K562 (cell line): Measurements from ENCODE around the gene ITPR3. TPM values are rescaled to one million over a fixed set of nuclear protein-coding genes. Genes with fewer than 3 reads are reported as not detected.

ENCODE experiments used
- ATAC-seq: fragments of 200-7000 bp; cut with Tn5 transposase; 3 replicates; pipeline ENCODE4 v1.9.1; 2020; ENCODE audit warnings: moderate library complexity
- BruUV-seq: library from RNA; stranded (reverse); fragments of 400-500 nt; replicated peaks from 2 replicates; lab custom pipeline; 2021; lab: Mats Ljungman, UMichigan
- CTCF ChIA-PET: fragments of 300-600 bp; formaldehyde crosslinking; extraction: SDS; loops from one replicate; lab custom pipeline; 2021; ENCODE audit warnings: low intra/inter-chr PET ratio; lab: Yijun Ruan, JAX
- POLR2A ChIA-PET: fragments of 300-600, 350-650 bp; sonication (Branson Sonifier 250); formaldehyde crosslinking; extraction: SDS; loops from one replicate; lab custom pipeline; 2021; ENCODE audit warnings: antibody characterized with exemption, inconsistent platforms; lab: Yijun Ruan, JAX
- DNase-seq, 4 experiments: peaks; one replicate each; pipeline versions ENCODE4 v3.0.0 to v3.0.0-alpha.2; 2011 to 2018; ENCODE audit warnings: low spot score in 3 of 4, mixed read lengths in 3 of 4; ENCODE audit errors: extremely low read depth in 1 of 4
- FAIRE-seq: peaks from 2 replicates; lab custom pipeline; 2011; peaks lifted over from hg19 to GRCh38; lab: Jason Lieb, UNC
- H2AFZ ChIP-seq: 2 replicates; pipeline ENCODE4 v1.6.0; 2011; ENCODE audit warnings: low read depth, low read length, control low read depth, inconsistent platforms
- H3K27ac ChIP-seq: fragments of 200-600 bp; 3 replicates; pipeline ENCODE4 v1.8.0; 2011; ENCODE audit warnings: low read depth, mild to moderate bottlenecking, control low read depth, inconsistent platforms, low read length, moderate library complexity, mixed read lengths; ENCODE audit errors: extremely low read depth
- H3K27me3 ChIP-seq, 2 experiments: fragments of 300-600 bp in 1 of 2; 2 replicates in 1 of 2; 3 replicates in 1 of 2; pipeline versions ENCODE4 v1.6.0 to v1.8.0; 2011; ENCODE audit warnings: inconsistent platforms in 2 of 2, low read length in 2 of 2, mild to moderate bottlenecking in 1 of 2, mixed read lengths in 1 of 2, moderate library complexity in 1 of 2; ENCODE audit not compliant: control insufficient read depth in 2 of 2, insufficient read depth in 2 of 2
- H3K36me3 ChIP-seq: fragments of 300-600 bp; 3 replicates; pipeline ENCODE4 v1.8.0; 2011; ENCODE audit warnings: mild to moderate bottlenecking, low read length, inconsistent platforms; ENCODE audit not compliant: control insufficient read depth, insufficient read depth
- H3K4me1 ChIP-seq, 2 experiments: fragments of 200-600 bp in 1 of 2; replicated peaks in 1 of 2; 2 replicates in 1 of 2; 3 replicates in 1 of 2; pipeline versions ENCODE4 v1.5.1 to v1.8.0; 2011; ENCODE audit warnings: inconsistent platforms in 2 of 2, low read length in 2 of 2, mild to moderate bottlenecking in 1 of 2, mixed read lengths in 1 of 2, moderate library complexity in 1 of 2; ENCODE audit not compliant: control insufficient read depth in 2 of 2, insufficient read depth in 2 of 2
- H3K4me2 ChIP-seq: 2 replicates; pipeline ENCODE4 v1.6.1; 2011; ENCODE audit warnings: low read length, control low read depth, inconsistent platforms, mixed read lengths; ENCODE audit not compliant: insufficient read depth
- H3K4me3 ChIP-seq: fragments of 200-600 bp; sonication (generic), shearing (Covaris generic); 2 replicates; pipeline ENCODE4 v1.5.1; 2016; ENCODE audit warnings: control low read depth, inconsistent platforms
- H3K79me2 ChIP-seq: fragments of 200-600 bp; 3 replicates; pipeline ENCODE4 v1.8.0; 2011; ENCODE audit warnings: low read length, inconsistent platforms; ENCODE audit not compliant: control insufficient read depth, insufficient read depth
- H3K9ac ChIP-seq, 2 experiments: 2 replicates each; pipeline versions ENCODE4 v1.6.0 to v1.6.1; 2011; ENCODE audit warnings: low read depth in 2 of 2, low read length in 2 of 2, control low read depth in 1 of 2, inconsistent platforms in 1 of 2, mild to moderate bottlenecking in 1 of 2, mixed read lengths in 1 of 2; ENCODE audit not compliant: insufficient read depth in 1 of 2
- H3K9me1 ChIP-seq: one replicate; pipeline ENCODE4 v1.6.0; 2011; ENCODE audit warnings: inconsistent platforms, mild to moderate bottlenecking, low read length, moderate library complexity; ENCODE audit not compliant: control insufficient read depth, insufficient read depth
- H3K9me3 ChIP-seq: replicated peaks from 2 replicates; pipeline ENCODE4 v1.5.1; 2011; ENCODE audit warnings: low read depth, low read length, inconsistent platforms; ENCODE audit not compliant: control insufficient read depth, insufficient read depth
- H4K20me1 ChIP-seq: replicated peaks from 2 replicates; pipeline ENCODE4 v1.6.1; 2011; ENCODE audit warnings: low read length, inconsistent platforms, mixed read lengths; ENCODE audit not compliant: control insufficient read depth, insufficient read depth
- ESRRA ChIP-seq: fragments of 450-650 bp; IDR thresholded peaks from 2 replicates; pipeline ENCODE4 v1.6.1; 2014; ENCODE audit warnings: low read depth, mild to moderate bottlenecking, moderate library complexity, borderline replicate concordance
- FOXP4 ChIP-seq: sonication (generic); formaldehyde crosslinking; IDR thresholded peaks from 2 replicates; pipeline ENCODE4 v1.8.0; 2022; ENCODE audit warnings: mild to moderate bottlenecking, missing genetic modification reagents, borderline replicate concordance
- HNRNPLL ChIP-seq: fragments of 200-400 bp; formaldehyde crosslinking; IDR thresholded peaks from 2 replicates; pipeline ENCODE4 v1.6.1; 2017; ENCODE audit warnings: low read length, low read depth, mild to moderate bottlenecking; ENCODE audit not compliant: poor library complexity, severe bottlenecking
- MAFF ChIP-seq: IDR thresholded peaks from 2 replicates; pipeline ENCODE4 v1.6.1; 2012; ENCODE audit warnings: low read length, improper control_type of control experiment
- MLX ChIP-seq, 2 experiments: fragments of 450-650 bp in 1 of 2; sonication (generic) in 1 of 2; formaldehyde crosslinking; conservative IDR thresholded peaks; 2 replicates each; pipeline versions ENCODE4 v1.4.0 to v1.8.1; 2020 to 2022; ENCODE audit warnings: mild to moderate bottlenecking in 1 of 2, missing genetic modification reagents in 1 of 2
- TAF9B ChIP-seq: fragments of 450-650 bp; IDR thresholded peaks from 2 replicates; pipeline ENCODE4 v1.6.1; 2018; ENCODE audit warnings: mild to moderate bottlenecking; ENCODE audit not compliant: partially characterized antibody
- ZNF436 ChIP-seq: fragments of 250-450, 450-650 bp; sonication (Bioruptor Pico); formaldehyde crosslinking; IDR thresholded peaks from 2 replicates; pipeline ENCODE4 v1.7.0; 2020; ENCODE audit warnings: mild to moderate bottlenecking
- ZNF507 ChIP-seq: conservative IDR thresholded peaks from 2 replicates; pipeline ENCODE4 v1.6.1; 2017; ENCODE audit warnings: missing genetic modification characterization, missing compliant biosample characterization
- WGBS: fragments of 100-300 bp; shearing (Covaris generic); methylation state at CpG from one replicate; pipeline ENCODE4 v1.1.6; 2016; ENCODE audit warnings: low coverage, mixed read lengths; ENCODE audit not compliant: insufficient coverage; ENCODE audit errors: missing lambda C conversion rate; 5-methylcytosine and 5-hydroxymethylcytosine counted together
- in situ Hi-C: fragments of 300-500 bp; cut with MboI; formaldehyde crosslinking; loops from 4 replicates; pipeline ENCODE4 v1.15.0; 2018; ENCODE audit warnings: inconsistent platforms, mixed read lengths
- intact Hi-C: fragments of 100-400 bp; cut with micrococcal nuclease; formaldehyde crosslinking; loops from 2 replicates; pipeline ENCODE4 v1.14.2; 2022
- polyA plus RNA-seq, 8 experiments: library from polyadenylated mRNA; depleted of rRNA in 4 of 8; stranded (reverse) in 5 of 8; unstranded in 3 of 8; fragments of >200 nt; fragmentation: Nextera tagmentation in 2 of 8; fragmentation: Illumina TruSeq in 1 of 8; extraction: Ambion mirVana in 2 of 8; extraction: Trizol in 1 of 8; gene quantifications; 2 replicates each; pipeline versions ENCODE4 v1.2.1 to v1.2.3, GENCODE V29; 2011 to 2014; ENCODE audit warnings: inconsistent platforms in 1 of 8, missing spikeins in 1 of 8
- total RNA-seq, 7 experiments: library from RNA; depleted of rRNA in 6 of 7; stranded (reverse); fragments of >200 nt in 6 of 7; fragmentation: Illumina TruSeq in 2 of 7; extraction: Trizol in 2 of 7; gene quantifications; 2 replicates each; pipeline versions ENCODE4 v1.2.1 to v1.2.3, GENCODE V29; 2011 to 2021; ENCODE audit warnings: low replicate concordance in 1 of 7

ITPR3 gene
- total and polyA plus RNA-seq, 9 of the 15 experiments (the other 6 are each of a cell fraction or from before 2014, with no cell fraction given), result 0.39 to 35.7 (median 13.2) TPM

GRCh38 chr6:33733709-33734007, 112.5 kb downstream of the ITPR3 start:
- Histone ChIP-seq H3K27me3 (peaks cover 32 to 67% of the 10 kb centered on the region in 2 experiments), H3K4me3 (no peak overlapping the region), H3K9me1 (no peaks in the 10 kb centered on the region), H3K4me2 (no peak overlapping the region), H3K27ac (no peak overlapping the region), H3K79me2 (no peaks in the 10 kb centered on the region), H3K4me1 (peaks cover 10 to 15% of the 10 kb centered on the region in 2 experiments; a peak in 4 of 5 replicates), H3K36me3 (no peaks in the 10 kb centered on the region), H2AFZ (no peak overlapping the region), H4K20me1 (peaks cover 15% of the 10 kb centered on the region), H3K9ac (no peak overlapping the region), H3K9me3 (no peaks in the 10 kb centered on the region)
- CTCF ChIA-PET, result no interaction called here
- POLR2A ChIA-PET, result no interaction called here
- ATAC-seq (no peak), FAIRE-seq (no peak), DNase-seq (no peak)
- WGBS, result 30% methylated on average over 8 of the region's 8 CpGs
- intact Hi-C loops (no loop called here), in situ Hi-C loops (no loop called here)
- no TSS peak for BruUV-seq
- TF ChIP-seq HNRNPLL (no peak), ESRRA (no peak), FOXP4 (CRISPR knock-in tag) (no peak), TAF9B (no peak), ZNF507 (tag) (no peak), MLX (CRISPR knock-in tag; conservative IDR thresholded peaks at IDR 0.05) (no peak), ZNF436 (CRISPR knock-in tag) (no peak), MAFF (no peak)
